IMR-90 (cell line): ENCODE results near the gene DEPDC5.

Experiments
- BHLHE40 ChIP-seq: fragments of 150-350 bp; IDR thresholded peaks from 2 replicates; pipeline ENCODE4 v1.6.1; 2016; ENCODE audit warnings: mild to moderate bottlenecking, low read depth, low read length
- CEBPB ChIP-seq: IDR thresholded peaks from 2 replicates; pipeline ENCODE4 v1.6.1; 2012; ENCODE audit warnings: low read depth, low read length, improper control_type of control experiment
- MXI1 ChIP-seq: IDR thresholded peaks from 2 replicates; pipeline ENCODE4 v1.6.1; 2012; ENCODE audit warnings: low read depth, mild to moderate bottlenecking, low read length, moderate library complexity, borderline replicate concordance
- NFE2L2 ChIP-seq: fragments of 150-350 bp; IDR thresholded peaks from 2 replicates; pipeline ENCODE4 v1.6.1; 2016; ENCODE audit warnings: low read depth, mild to moderate bottlenecking, low read length
- POLR2A ChIP-seq: IDR thresholded peaks from 2 replicates; pipeline ENCODE4 v1.6.1; 2012; ENCODE audit warnings: mild to moderate bottlenecking, low read depth, low read length
- RFX5 ChIP-seq: IDR thresholded peaks from 2 replicates; pipeline ENCODE4 v1.8.0; 2012; ENCODE audit warnings: low read depth, mild to moderate bottlenecking, low read length, moderate library complexity
- TF ChIP-seq, protein P1 (sequence below): conservative IDR thresholded peaks from 2 replicates; pipeline ENCODE4 v1.5.1; 2012; ENCODE audit warnings: mild to moderate bottlenecking, low read depth, low read length, improper control_type of control experiment
- TF ChIP-seq, protein P2 (sequence below): fragments of 150-350 bp; IDR thresholded peaks from 2 replicates; pipeline ENCODE4 v1.6.1; 2017; ENCODE audit warnings: mild to moderate bottlenecking, antibody characterized with exemption, low read length, low read depth

DNA sequence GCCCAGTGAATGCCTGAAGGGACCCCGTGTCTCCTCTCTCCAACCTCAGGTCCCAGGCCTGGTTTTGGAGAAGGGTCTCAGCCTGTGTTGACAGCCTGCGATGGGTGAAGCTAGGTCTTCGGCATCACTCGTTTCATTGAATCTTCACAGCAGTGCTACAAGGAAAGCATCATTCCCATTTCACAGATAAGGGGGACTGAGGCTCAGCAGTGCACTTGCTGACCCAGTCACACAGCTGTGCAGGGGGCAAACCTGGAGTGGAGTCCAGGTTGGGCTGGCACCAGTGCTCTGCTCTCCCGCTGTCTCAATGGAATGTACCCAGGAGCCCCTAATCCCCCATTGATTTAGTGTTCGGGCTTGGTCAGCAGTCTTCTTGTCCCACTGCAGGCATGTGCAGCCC, 179.6 kb downstream of the DEPDC5 start:
- TF ChIP-seq, protein P1, sequence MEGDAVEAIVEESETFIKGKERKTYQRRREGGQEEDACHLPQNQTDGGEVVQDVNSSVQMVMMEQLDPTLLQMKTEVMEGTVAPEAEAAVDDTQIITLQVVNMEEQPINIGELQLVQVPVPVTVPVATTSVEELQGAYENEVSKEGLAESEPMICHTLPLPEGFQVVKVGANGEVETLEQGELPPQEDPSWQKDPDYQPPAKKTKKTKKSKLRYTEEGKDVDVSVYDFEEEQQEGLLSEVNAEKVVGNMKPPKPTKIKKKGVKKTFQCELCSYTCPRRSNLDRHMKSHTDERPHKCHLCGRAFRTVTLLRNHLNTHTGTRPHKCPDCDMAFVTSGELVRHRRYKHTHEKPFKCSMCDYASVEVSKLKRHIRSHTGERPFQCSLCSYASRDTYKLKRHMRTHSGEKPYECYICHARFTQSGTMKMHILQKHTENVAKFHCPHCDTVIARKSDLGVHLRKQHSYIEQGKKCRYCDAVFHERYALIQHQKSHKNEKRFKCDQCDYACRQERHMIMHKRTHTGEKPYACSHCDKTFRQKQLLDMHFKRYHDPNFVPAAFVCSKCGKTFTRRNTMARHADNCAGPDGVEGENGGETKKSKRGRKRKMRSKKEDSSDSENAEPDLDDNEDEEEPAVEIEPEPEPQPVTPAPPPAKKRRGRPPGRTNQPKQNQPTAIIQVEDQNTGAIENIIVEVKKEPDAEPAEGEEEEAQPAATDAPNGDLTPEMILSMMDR, result no peak
- TF ChIP-seq NFE2L2 (no peak), POLR2A (no peak), CEBPB (no peak), MXI1 (no peak), RFX5 (no peak), BHLHE40 (no peak)
- TF ChIP-seq, protein P2, sequence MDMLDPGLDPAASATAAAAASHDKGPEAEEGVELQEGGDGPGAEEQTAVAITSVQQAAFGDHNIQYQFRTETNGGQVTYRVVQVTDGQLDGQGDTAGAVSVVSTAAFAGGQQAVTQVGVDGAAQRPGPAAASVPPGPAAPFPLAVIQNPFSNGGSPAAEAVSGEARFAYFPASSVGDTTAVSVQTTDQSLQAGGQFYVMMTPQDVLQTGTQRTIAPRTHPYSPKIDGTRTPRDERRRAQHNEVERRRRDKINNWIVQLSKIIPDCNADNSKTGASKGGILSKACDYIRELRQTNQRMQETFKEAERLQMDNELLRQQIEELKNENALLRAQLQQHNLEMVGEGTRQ, result no peak
